Measurements from ENCODE around the gene AQP10. TPM values are rescaled to one million over a fixed set of nuclear protein-coding genes. Genes with fewer than 3 reads are reported as not detected.
"Not testable (repeated sequence)": the region's sequence is repeated elsewhere in the genome, so short reads cannot be mapped to it uniquely, and the experiment has no call there.

AQP10 gene
- total RNA-seq, 6 experiments from 2014 or later: not detected

- Mint-ChIP-seq H3K27ac (no peak overlapping the region), H3K9me3 (no peaks in the 10 kb centered on the region), H3K4me1 (ENCODE audit: low read depth) (peaks cover 24% of the 10 kb centered on the region), H3K36me3 (ENCODE audit: low read depth) (no peaks in the 10 kb centered on the region), H3K4me3 (no peak overlapping the region), H3K27me3 (ENCODE audit: insufficient read depth) (peaks cover 23% of the 10 kb centered on the region)
- TF ChIP-seq, protein P1, sequence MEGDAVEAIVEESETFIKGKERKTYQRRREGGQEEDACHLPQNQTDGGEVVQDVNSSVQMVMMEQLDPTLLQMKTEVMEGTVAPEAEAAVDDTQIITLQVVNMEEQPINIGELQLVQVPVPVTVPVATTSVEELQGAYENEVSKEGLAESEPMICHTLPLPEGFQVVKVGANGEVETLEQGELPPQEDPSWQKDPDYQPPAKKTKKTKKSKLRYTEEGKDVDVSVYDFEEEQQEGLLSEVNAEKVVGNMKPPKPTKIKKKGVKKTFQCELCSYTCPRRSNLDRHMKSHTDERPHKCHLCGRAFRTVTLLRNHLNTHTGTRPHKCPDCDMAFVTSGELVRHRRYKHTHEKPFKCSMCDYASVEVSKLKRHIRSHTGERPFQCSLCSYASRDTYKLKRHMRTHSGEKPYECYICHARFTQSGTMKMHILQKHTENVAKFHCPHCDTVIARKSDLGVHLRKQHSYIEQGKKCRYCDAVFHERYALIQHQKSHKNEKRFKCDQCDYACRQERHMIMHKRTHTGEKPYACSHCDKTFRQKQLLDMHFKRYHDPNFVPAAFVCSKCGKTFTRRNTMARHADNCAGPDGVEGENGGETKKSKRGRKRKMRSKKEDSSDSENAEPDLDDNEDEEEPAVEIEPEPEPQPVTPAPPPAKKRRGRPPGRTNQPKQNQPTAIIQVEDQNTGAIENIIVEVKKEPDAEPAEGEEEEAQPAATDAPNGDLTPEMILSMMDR (IDR thresholded peaks at IDR 0.05): no peak
- DNase-seq: no peak
These were observed 14.7 kb upstream of the AQP10 start for GRCh38 chr1:154306151-154306550.

DNA sequence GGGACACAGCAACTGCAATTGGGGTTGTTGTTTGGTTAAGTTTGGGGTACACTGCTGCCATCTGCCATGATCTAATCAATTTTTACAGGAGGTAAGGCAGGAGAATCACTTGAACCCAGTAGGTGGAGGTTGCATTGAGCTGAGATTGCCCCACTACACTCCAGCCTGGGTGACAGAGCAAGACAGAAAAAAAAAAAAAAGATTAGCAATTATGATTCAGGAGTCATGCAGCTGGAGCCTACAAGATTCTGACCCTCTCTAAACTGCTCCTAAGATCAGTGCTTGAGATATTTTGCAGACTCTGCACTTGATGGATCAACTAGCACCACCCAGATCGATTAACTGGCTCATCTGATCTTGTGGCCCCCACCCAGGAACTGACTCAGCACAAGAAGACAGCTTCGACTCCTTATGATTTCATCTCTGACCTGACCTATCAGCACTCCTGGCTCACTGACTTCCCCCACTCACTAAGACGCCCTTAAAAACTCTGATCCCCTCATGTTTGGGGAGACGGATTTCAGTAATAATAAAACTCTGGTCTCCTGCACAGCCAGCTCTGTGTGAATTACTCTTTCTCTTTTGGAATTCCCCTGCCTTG, 13.1 kb upstream of the AQP10 start:
- not testable (repeated sequence) for DNase-seq

DNA sequence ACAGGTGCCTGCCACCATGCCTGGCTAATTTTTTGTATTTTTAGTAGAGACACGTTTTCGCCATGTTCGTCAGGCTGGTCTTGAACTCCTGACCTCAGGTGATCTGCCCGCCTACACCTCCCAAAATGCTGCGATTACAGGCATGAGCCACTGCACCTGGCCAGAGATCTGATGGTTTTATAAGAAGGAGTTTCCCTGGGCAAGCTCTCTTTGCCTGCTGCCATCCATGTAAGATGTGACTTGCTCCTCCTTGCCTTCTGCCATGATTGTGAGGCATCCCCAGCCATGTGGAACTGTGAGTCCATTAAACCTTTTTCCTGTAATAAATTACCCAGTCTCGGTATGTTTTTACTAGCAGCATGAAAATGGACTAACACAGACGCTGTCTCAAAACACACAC, 11.8 kb upstream of the AQP10 start:
- H3K27me3 Mint-ChIP-seq (ENCODE audit: insufficient read depth): peaks cover 38% of the 10 kb centered on the region

More for the DNA sequence above, 13.1 kb upstream of the AQP10 start:
- H3K27ac Mint-ChIP-seq; H3K36me3 Mint-ChIP-seq (ENCODE audit: low read depth); H3K4me3 Mint-ChIP-seq; H3K9me3 Mint-ChIP-seq: not testable (repeated sequence)
- peaks cover 28% of the 10 kb centered on the region for H3K27me3 Mint-ChIP-seq (ENCODE audit: insufficient read depth)
- peaks cover 24% of the 10 kb centered on the region for H3K4me1 Mint-ChIP-seq (ENCODE audit: low read depth)

GRCh38 chr1:154312229-154313065, 8.4 kb upstream of the AQP10 start:
- H3K27me3 Mint-ChIP-seq (ENCODE audit: insufficient read depth): peaks cover 44% of the 10 kb centered on the region
- not testable (repeated sequence) for DNase-seq; H3K4me1 Mint-ChIP-seq (ENCODE audit: low read depth); H3K36me3 Mint-ChIP-seq (ENCODE audit: low read depth); H3K27ac Mint-ChIP-seq; H3K4me3 Mint-ChIP-seq; H3K9me3 Mint-ChIP-seq

More for the DNA sequence above, 11.8 kb upstream of the AQP10 start:
- peaks cover 24% of the 10 kb centered on the region for H3K4me1 Mint-ChIP-seq (ENCODE audit: low read depth)
- H3K36me3 Mint-ChIP-seq (ENCODE audit: low read depth); H3K4me3 Mint-ChIP-seq; H3K9me3 Mint-ChIP-seq; H3K27ac Mint-ChIP-seq; DNase-seq: not testable (repeated sequence)

- peaks cover 44% of the 10 kb centered on the region for H3K27me3 Mint-ChIP-seq (ENCODE audit: insufficient read depth)
- H3K4me1 Mint-ChIP-seq (ENCODE audit: low read depth): peaks cover 2% of the 10 kb centered on the region
- TF ChIP-seq, protein P1 (IDR thresholded peaks at IDR 0.05): no peak
- H3K36me3 Mint-ChIP-seq (ENCODE audit: low read depth): no peaks in the 10 kb centered on the region
- no peak overlapping the region for H3K4me3 Mint-ChIP-seq
- H3K9me3 Mint-ChIP-seq: no peaks in the 10 kb centered on the region
- no peak overlapping the region for H3K27ac Mint-ChIP-seq
- no peak for DNase-seq
These were observed 7.9 kb upstream of the AQP10 start for GRCh38 chr1:154313066-154313356.

GRCh38 chr1:154314226-154314625, 6.7 kb upstream of the AQP10 start:
- not testable (repeated sequence) for H3K4me1 Mint-ChIP-seq (ENCODE audit: low read depth); DNase-seq; H3K9me3 Mint-ChIP-seq; H3K4me3 Mint-ChIP-seq; H3K36me3 Mint-ChIP-seq (ENCODE audit: low read depth); H3K27ac Mint-ChIP-seq
- peaks cover 42% of the 10 kb centered on the region for H3K27me3 Mint-ChIP-seq (ENCODE audit: insufficient read depth)

DNA sequence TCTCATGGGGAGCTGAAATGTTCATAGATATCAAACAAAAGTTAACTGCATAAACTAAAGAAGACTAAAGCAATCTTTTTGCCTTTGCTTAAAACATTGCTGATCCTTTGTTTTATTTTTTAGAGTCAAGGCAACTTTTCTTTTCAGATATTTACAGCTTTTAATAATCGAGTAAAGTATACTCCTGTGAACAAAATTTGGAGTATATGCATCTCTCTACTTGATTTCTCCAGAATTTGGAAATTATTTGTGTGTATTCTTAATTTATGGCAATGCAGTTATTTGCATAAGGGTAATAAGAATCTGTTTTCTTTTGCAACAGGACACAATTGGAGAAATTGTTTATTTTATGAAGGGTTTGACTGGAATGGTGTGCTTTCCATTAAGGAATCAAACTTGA, 4.2 kb upstream of the AQP10 start:
- H3K4me3 Mint-ChIP-seq: no peak overlapping the region
- no peaks in the 10 kb centered on the region for H3K9me3 Mint-ChIP-seq
- H3K4me1 Mint-ChIP-seq (ENCODE audit: low read depth): peaks cover 7% of the 10 kb centered on the region
- peaks cover 35% of the 10 kb centered on the region for H3K27me3 Mint-ChIP-seq (ENCODE audit: insufficient read depth)
- no peak overlapping the region for H3K27ac Mint-ChIP-seq
- TF ChIP-seq, protein P1 (IDR thresholded peaks at IDR 0.05): no peak
- DNase-seq: no peak
- no peaks in the 10 kb centered on the region for H3K36me3 Mint-ChIP-seq (ENCODE audit: low read depth)
